HepG2 (cell line): ENCODE measurements around the gene FCRLA. TPM values are rescaled to one million over a fixed set of nuclear protein-coding genes. Genes with fewer than 3 reads are reported as not detected.

ENCODE experiments used
- GZF1 ChIP-seq: sonication (generic); formaldehyde crosslinking; IDR thresholded peaks from 2 replicates; pipeline ENCODE4 v1.5.1; 2020; ENCODE audit warnings: mild to moderate bottlenecking, missing genetic modification reagents
- KAT2B ChIP-seq: fragments of 150-350 bp; IDR thresholded peaks from 2 replicates; pipeline ENCODE4 v1.6.1; 2014; ENCODE audit warnings: low read depth, low read length, borderline replicate concordance
- LRRFIP1 ChIP-seq: sonication (generic); formaldehyde crosslinking; conservative IDR thresholded peaks from 2 replicates; pipeline ENCODE4 v1.4.0; 2020; ENCODE audit warnings: missing genetic modification reagents
- NFRKB ChIP-seq: fragments of 450-650 bp; IDR thresholded peaks from 2 replicates; pipeline ENCODE4 v1.6.1; 2017
- PATZ1 ChIP-seq: sonication (generic); formaldehyde crosslinking; IDR thresholded peaks from 2 replicates; pipeline ENCODE4 v1.4.0; 2020; ENCODE audit warnings: missing genetic modification reagents
- REL ChIP-seq: sonication (generic); formaldehyde crosslinking; conservative IDR thresholded peaks from 2 replicates; pipeline ENCODE4 v1.8.0; 2022; ENCODE audit warnings: mild to moderate bottlenecking, missing genetic modification reagents, moderate library complexity
- RFXANK ChIP-seq: IDR thresholded peaks from 2 replicates; pipeline ENCODE4 v1.6.1; 2016
- SMARCE1 ChIP-seq: fragments of 450-650 bp; IDR thresholded peaks from 2 replicates; pipeline ENCODE4 v1.6.1; 2017; ENCODE audit warnings: borderline replicate concordance
- SNRNP70 ChIP-seq: fragments of 200-400 bp; formaldehyde crosslinking; IDR thresholded peaks from 2 replicates; pipeline ENCODE4 v1.6.1; 2017; ENCODE audit warnings: mild to moderate bottlenecking, low read depth, low read length, moderate library complexity
- TCF12 ChIP-seq, 2 experiments: fragments of 450-650 bp in 1 of 2; sonication (generic) in 1 of 2; formaldehyde crosslinking in 1 of 2; IDR thresholded peaks; 2 replicates each; pipeline versions ENCODE4 v1.6.1 to v1.8.0; 2017 to 2022; ENCODE audit warnings: antibody characterized with exemption in 1 of 2, mild to moderate bottlenecking in 1 of 2, missing genetic modification reagents in 1 of 2, moderate library complexity in 1 of 2
- TFDP1 ChIP-seq: IDR thresholded peaks from 2 replicates; pipeline ENCODE4 v1.6.1; 2016; ENCODE audit warnings: missing compliant biosample characterization, missing genetic modification reagents, borderline replicate concordance
- ZBTB25 ChIP-seq: IDR thresholded peaks from 2 replicates; pipeline ENCODE4 v1.6.1; 2018; ENCODE audit warnings: missing genetic modification reagents
- ZBTB4 ChIP-seq: sonication (generic); formaldehyde crosslinking; IDR thresholded peaks from 2 replicates; pipeline ENCODE4 v1.4.0; 2020; ENCODE audit warnings: missing genetic modification reagents, mild to moderate bottlenecking, borderline replicate concordance
- ZBTB44 ChIP-seq: sonication (generic); formaldehyde crosslinking; IDR thresholded peaks from 2 replicates; pipeline ENCODE4 v1.4.0; 2020; ENCODE audit warnings: missing genetic modification reagents
- ZNF354B ChIP-seq: sonication (generic); formaldehyde crosslinking; IDR thresholded peaks from 2 replicates; pipeline ENCODE4 v1.8.0; 2022; ENCODE audit warnings: mild to moderate bottlenecking, missing genetic modification reagents
- polyA plus RNA-seq, 8 experiments: library from polyadenylated mRNA; depleted of rRNA in 3 of 8; stranded (reverse) in 7 of 8; unstranded in 1 of 8; fragments of >200 nt; fragmentation: Illumina TruSeq in 4 of 8; extraction: Trizol in 4 of 8; gene quantifications; 2 replicates each; pipeline versions ENCODE4 v1.2.1 to v1.2.3, GENCODE V29; 2011 to 2016; ENCODE audit warnings: low read depth in 4 of 8, missing spikeins in 1 of 8, mixed read lengths in 1 of 8; ENCODE audit not compliant: insufficient read depth in 1 of 8
- total RNA-seq, 5 experiments: library from RNA; depleted of rRNA; stranded (reverse); fragments of >200 nt; fragmentation: Illumina TruSeq; extraction: Trizol; gene quantifications; 2 replicates each; pipeline ENCODE4 v1.2.3, GENCODE V29; 2016; ENCODE audit warnings: low read depth in 1 of 5

The FCRLA gene
- total and polyA plus RNA-seq, 2 of the 13 experiments (the other 11 are each of a cell fraction or from before 2014, with no cell fraction given), result not detected

- TF ChIP-seq ZBTB25 (CRISPR knock-in tag) (peak; percentile 43; the same call in 1 of the 2 replicates), NFRKB (peak; percentile 85), TCF12 (IDR thresholded peaks at IDR 0.05) (no peak), TCF12 (CRISPR knock-in tag; IDR thresholded peaks at IDR 0.05) (peak; percentile 68; the same call in 1 of the 2 replicates), SMARCE1 (no peak), REL (no peak), RFXANK (CRISPR knock-in tag) (no peak), ZBTB4 (CRISPR knock-in tag) (peak; percentile 77; the same call in 1 of the 2 replicates), TFDP1 (CRISPR knock-in tag) (peak; percentile 82), LRRFIP1 (CRISPR knock-in tag) (no peak), ZBTB44 (CRISPR knock-in tag) (0 out of 2 replicates have a peak, but pooled peaks have one; percentile 12), KAT2B (no peak), SNRNP70 (no peak), ZNF354B (no peak), PATZ1 (CRISPR knock-in tag) (peak; percentile 57), GZF1 (peak; percentile 83; the same call in 1 of the 2 replicates)
Measured at GRCh38 chr1:161749509-161750407, 42.7 kb downstream of the FCRLA start, which contains the start of gene DUSP12 (continued).
